Measurements from ENCODE around the gene OSTM1.

- no peak for TF ChIP-seq FOSL2 (IDR thresholded peaks at IDR 0.05; ENCODE audit: borderline replicate concordance, low read depth)
- TF ChIP-seq, protein P1, sequence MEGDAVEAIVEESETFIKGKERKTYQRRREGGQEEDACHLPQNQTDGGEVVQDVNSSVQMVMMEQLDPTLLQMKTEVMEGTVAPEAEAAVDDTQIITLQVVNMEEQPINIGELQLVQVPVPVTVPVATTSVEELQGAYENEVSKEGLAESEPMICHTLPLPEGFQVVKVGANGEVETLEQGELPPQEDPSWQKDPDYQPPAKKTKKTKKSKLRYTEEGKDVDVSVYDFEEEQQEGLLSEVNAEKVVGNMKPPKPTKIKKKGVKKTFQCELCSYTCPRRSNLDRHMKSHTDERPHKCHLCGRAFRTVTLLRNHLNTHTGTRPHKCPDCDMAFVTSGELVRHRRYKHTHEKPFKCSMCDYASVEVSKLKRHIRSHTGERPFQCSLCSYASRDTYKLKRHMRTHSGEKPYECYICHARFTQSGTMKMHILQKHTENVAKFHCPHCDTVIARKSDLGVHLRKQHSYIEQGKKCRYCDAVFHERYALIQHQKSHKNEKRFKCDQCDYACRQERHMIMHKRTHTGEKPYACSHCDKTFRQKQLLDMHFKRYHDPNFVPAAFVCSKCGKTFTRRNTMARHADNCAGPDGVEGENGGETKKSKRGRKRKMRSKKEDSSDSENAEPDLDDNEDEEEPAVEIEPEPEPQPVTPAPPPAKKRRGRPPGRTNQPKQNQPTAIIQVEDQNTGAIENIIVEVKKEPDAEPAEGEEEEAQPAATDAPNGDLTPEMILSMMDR (IDR thresholded peaks at IDR 0.05): no peak
- TF ChIP-seq MXI1 (IDR thresholded peaks at IDR 0.05; ENCODE audit: low read depth, low read length): no peak
- TF ChIP-seq POLR2AphosphoS5 (IDR thresholded peaks at IDR 0.05; ENCODE audit: low read depth, low read length): no peak
- TF ChIP-seq, protein P2, sequence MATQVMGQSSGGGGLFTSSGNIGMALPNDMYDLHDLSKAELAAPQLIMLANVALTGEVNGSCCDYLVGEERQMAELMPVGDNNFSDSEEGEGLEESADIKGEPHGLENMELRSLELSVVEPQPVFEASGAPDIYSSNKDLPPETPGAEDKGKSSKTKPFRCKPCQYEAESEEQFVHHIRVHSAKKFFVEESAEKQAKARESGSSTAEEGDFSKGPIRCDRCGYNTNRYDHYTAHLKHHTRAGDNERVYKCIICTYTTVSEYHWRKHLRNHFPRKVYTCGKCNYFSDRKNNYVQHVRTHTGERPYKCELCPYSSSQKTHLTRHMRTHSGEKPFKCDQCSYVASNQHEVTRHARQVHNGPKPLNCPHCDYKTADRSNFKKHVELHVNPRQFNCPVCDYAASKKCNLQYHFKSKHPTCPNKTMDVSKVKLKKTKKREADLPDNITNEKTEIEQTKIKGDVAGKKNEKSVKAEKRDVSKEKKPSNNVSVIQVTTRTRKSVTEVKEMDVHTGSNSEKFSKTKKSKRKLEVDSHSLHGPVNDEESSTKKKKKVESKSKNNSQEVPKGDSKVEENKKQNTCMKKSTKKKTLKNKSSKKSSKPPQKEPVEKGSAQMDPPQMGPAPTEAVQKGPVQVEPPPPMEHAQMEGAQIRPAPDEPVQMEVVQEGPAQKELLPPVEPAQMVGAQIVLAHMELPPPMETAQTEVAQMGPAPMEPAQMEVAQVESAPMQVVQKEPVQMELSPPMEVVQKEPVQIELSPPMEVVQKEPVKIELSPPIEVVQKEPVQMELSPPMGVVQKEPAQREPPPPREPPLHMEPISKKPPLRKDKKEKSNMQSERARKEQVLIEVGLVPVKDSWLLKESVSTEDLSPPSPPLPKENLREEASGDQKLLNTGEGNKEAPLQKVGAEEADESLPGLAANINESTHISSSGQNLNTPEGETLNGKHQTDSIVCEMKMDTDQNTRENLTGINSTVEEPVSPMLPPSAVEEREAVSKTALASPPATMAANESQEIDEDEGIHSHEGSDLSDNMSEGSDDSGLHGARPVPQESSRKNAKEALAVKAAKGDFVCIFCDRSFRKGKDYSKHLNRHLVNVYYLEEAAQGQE (IDR thresholded peaks at IDR 0.05; ENCODE audit: low read depth, low read length): no peak
- TF ChIP-seq GABPA (IDR thresholded peaks at IDR 0.05; ENCODE audit: low read depth): no peak
- TF ChIP-seq, protein P3, sequence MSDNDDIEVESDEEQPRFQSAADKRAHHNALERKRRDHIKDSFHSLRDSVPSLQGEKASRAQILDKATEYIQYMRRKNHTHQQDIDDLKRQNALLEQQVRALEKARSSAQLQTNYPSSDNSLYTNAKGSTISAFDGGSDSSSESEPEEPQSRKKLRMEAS (IDR thresholded peaks at IDR 0.05; ENCODE audit: low read depth): no peak
- TF ChIP-seq EZH2phosphoT487 (IDR thresholded peaks at IDR 0.05; ENCODE audit: borderline replicate concordance, low read depth): no peak
- TF ChIP-seq TEAD4 (IDR thresholded peaks at IDR 0.05; ENCODE audit: borderline replicate concordance, insufficient read depth): no peak
- no peak for TF ChIP-seq TAF1 (IDR thresholded peaks at IDR 0.05; ENCODE audit: borderline replicate concordance, low read depth, low read length)
These were observed 82.6 kb downstream of the OSTM1 start for GRCh38 chr6:107991772-107992550.

All from SK-N-SH (cell line).